Measurements from ENCODE around the gene ZNF784.

The ZNF784 gene

DNA sequence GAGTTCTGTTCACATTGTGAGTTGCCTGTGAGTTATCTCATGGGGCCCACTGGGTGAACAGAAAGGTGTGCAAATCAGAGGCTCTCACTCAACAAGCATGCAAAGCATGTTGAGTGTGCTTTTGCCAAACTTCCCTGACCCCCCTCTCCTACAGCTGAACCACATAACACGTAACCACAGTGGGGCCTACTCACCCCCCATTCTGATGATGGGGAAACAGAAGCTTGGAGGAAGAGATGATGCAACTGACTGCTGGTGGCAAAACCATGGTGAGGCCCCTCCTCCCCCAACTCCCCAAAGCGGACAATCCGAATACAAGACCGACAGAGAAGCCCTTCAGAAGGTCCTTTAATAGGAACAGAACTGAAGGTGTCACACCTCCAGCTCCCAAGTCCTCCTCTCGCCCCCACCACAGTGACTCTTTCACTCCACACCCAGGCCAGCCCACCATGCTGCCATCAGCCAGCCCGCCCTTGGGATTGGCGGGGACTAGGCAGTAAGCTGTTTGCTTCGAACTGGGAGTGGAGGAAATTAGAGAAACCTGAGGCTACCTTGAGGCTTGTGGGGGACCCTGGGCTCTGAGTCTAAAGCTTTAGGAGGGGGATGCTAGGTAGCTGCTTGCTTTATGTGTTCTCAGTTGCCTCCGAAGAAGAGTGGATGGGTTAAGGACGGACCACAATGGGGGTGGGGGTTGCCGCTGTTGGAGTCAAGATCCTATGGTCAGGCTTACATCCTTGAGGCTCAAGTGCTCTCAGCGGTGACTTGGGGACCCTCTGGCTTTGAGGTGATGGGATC, 3.8 kb downstream of the ZNF784 start:
- no peak for DNase-seq (ENCODE audit: low read depth)

DNA sequence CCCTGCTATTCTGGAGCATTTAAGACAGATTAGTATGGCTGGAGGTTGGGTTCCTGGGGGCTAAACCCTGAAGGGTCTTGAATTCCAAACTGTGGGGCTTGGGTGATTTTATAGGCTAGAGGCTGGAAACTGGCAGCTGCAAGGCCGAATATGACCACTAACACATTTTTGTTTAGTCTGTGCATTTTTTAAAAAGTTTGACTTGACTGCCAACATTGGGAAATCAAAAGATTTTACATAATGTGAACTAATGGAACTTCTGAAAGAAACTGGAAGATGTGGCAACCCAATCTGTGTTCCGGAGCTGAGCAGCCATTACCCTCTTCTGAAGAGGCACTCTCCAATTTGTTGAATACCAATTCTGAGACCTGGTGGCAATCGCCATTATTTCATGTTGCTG, 5.1 kb downstream of the ZNF784 start:
- DNase-seq (ENCODE audit: low read depth), result no peak

GRCh38 chr19:55618426-55618825, 5.9 kb downstream of the ZNF784 start:
- DNase-seq (ENCODE audit: low read depth), result no peak

DNA sequence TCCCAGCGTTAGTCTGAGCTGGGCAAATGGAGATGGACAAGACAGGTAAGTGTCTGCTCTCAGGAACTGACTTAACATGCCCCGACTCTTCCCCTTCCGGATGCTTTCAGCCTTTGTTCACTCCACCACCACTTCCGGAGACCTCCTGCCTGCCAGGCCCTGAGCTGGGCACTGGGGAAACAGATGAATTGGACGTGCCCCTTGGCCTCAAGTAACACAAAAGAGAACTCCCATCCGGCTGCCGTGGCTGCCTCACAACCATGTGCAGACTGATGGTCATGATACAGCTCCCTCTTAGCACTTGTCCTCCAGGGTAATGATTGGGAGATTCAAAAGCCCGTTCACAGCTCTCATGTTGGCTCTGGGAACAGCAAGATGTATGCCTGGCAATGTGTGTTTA, 6.9 kb downstream of the ZNF784 start:
- DNase-seq (ENCODE audit: low read depth), result no peak

DNA sequence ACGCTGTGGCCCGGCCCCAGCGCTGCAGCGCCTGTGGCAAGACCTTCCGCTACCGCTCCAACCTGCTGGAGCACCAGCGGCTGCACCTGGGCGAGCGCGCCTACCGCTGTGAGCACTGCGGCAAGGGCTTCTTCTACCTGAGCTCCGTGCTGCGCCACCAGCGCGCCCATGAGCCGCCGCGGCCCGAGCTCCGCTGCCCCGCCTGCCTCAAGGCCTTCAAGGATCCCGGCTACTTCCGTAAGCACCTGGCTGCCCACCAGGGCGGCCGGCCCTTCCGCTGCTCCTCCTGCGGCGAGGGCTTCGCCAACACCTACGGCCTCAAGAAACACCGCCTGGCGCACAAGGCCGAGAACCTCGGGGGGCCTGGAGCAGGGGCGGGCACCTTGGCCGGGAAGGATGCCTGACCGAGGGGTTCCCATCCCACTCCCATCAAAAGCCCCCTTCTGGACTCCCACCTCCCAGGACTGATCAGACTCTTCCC, 7.9 kb downstream of the ZNF784 start:
- DNase-seq (ENCODE audit: low read depth), result no peak

DNA sequence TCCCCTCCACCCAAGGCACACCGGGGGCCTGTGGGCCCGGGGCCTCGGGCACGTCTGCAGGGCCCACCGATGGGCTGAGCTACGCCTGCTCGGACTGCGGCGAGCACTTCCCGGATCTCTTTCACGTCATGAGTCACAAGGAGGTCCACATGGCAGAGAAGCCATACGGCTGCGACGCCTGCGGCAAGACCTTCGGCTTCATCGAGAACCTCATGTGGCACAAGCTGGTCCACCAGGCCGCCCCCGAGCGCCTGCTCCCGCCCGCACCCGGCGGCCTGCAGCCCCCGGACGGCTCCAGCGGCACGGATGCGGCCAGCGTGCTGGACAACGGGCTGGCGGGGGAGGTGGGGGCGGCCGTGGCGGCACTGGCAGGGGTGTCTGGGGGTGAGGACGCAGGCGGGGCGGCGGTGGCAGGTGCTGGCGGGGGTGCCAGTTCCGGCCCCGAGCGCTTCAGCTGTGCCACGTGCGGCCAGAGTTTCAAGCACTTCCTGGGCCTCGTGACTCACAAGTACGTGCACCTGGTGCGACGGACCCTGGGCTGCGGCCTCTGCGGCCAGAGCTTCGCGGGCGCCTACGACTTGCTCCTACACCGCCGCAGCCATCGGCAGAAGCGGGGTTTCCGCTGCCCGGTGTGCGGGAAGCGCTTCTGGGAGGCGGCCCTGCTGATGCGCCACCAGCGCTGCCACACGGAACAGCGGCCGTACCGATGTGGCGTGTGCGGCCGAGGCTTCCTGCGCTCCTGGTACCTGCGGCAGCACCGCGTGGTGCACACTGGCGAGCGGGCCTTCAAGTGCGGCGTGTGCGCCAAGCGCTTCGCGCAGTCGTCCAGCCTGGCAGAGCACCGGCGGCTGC, 8.6 kb downstream of the ZNF784 start:
- DNase-seq (ENCODE audit: low read depth), result no peak

GRCh38 chr19:55614711-55615542, 9.4 kb downstream of the ZNF784 start:
- no peak for DNase-seq (ENCODE audit: low read depth)

GRCh38 chr19:55613930-55614710, 10.2 kb downstream of the ZNF784 start:
- DNase-seq (ENCODE audit: low read depth), result no peak

GRCh38 chr19:55613396-55613795, 11.0 kb downstream of the ZNF784 start:
- no peak for DNase-seq (ENCODE audit: low read depth)

DNA sequence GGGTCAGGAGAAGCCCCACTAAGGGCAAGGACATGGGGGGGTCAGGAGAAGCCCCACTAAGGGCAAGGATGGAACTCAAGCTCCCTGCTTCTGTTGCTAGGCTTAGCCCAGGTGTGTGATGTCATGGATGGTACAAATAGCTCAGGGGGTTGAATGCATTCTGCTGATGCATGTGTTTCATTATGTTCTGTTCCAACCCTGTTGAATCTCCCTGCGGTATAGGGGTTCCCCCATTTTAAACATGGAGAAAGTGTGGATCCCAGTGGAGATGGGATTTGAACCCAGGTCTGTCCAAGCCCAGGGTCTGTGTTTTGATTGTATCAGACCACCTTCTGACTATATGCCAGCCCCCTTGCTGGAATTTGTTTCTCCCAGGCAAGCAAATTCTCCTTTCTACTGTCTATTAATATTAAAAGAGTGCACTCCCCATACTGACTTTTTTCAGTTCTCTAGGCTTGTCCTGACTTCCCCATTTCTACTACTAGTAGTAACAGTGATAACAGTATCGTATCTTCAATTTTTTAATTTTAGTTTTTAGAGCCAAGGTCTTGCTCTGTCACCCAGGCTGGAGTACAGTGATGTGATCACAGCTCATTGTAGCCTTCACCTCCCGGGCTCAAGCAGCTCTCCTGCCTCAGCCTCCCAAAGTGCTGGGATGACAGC, 12.3 kb downstream of the ZNF784 start:
- no peak for DNase-seq (ENCODE audit: low read depth)

DNA sequence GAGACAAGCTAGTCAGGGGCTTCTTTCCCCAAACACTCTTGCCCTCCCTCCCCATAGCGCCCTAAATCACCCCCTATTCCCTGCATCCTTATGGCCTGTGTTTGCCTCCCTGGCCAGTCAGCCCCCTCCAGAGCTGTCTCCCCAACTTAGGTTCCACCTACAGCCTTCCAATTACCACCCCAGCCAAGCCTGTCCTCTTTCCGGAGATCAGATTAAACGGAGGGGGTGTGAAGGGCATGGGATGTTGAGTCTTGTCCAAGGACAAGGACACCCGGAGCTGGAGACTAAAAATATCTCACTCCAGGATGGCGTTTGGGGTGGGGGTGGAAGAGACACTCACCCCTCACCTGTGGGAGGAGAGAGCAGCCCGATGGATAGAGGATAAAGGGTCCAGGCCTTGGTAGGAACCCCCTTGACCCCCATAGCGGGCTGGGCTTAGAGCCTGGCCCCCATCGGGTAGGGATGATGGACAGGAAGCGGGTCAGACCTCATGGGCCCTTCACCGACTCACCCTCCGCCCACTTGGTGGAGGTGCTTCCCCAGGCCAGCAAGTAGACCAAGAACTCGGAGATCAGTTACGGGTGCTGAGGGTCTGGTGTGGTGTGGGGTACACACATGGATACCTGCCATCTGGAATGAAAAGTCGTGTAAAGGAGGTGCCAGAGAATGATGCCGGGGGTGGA, 12.9 kb downstream of the ZNF784 start:
- DNase-seq (ENCODE audit: low read depth), result no peak

DNA sequence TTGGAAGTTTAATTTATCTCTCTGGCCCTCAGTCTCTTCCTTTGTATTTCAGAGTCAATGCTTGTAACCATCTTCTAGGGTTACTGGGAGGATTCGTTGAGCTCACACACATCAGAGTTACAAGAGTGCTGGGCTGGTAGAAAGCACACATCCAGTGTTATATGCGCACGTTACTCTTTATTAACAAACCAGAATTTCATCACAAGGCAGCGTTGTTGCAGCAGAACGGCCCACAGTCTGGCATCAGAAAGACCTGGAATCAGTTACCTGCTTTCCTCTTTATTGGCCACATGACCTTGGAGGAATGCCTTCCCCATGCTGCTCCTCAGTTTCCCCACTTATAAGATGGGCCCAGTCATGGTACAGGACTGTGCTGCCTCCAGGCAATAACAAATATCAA, 15.0 kb downstream of the ZNF784 start:
- no peak for DNase-seq (ENCODE audit: low read depth)

DNA sequence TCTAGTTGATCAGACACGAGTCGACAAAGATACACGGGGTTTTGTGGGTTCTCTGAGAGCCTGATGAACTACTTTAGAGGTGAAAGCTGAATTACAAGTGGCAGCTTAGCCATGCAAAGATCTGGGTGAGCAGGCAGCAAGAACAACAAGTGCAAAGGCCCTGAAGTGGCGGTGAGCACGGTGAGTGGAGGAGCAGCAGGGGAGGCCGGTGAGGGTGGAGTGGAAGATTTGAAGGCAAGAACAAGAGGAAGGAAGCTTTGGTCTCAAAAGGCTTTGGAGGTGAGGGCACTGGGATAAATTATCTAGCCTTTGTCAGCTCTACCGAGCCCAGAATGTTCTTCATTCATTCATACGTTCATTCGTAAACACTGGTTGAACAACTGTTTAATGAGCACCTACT, 17.5 kb downstream of the ZNF784 start:
- no peak for DNase-seq (ENCODE audit: low read depth)

- DNase-seq (ENCODE audit: low read depth), result no peak
These were observed 17.9 kb downstream of the ZNF784 start for GRCh38 chr19:55606471-55606787.

DNA sequence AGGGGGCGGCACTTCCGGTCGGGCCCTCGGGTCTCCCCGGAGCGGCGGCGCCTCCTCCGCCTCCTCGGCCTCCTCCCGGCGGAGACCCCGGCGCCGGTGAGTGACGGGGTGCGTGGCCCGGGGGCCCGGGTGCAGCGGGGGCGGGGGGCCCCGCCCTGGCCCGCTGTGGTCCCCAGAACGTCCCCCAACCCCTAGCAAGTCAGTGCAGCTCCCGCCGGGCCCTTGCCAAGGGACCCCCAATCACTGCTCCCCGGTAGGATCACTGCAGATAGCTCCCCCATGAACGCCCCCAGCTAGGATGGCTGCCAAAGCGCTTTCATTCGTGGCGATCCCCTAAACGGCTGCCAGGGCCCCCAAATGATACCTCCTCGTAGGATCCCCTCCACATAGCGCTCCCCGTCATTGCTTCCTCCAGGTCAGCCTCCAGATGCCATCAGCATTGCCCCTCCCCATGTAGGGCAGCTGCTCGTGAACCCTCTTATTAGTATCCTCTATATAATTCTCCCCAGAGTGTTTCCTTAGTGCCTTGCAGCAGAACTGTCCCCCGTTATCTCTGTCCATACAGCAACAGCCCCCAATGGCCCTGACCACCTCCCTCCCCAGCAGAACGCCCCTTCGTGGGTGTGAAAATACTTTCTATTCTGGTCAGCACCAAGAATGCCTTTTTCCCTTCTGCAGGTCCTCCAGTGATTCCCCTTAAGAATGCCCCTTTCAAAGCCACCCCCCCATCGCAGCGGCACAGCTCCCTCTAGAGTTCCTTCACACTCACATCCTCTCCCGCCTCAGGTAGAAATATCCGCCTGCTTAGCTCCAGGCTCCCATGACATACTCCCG, 18.5 kb downstream of the ZNF784 start, which contains the start of gene ZNF865:
TSS of gene ZNF865 (plus strand) at position 11 of the 834 bp plus-strand sequence. CDS start 7,972 bp downstream, outside the sequence.
- DNase-seq (ENCODE audit: low read depth), result peak; percentile 41

- peak; percentile 65 for DNase-seq (ENCODE audit: low read depth)
These were observed 19.1 kb downstream of the ZNF784 start for GRCh38 chr19:55605207-55605636.

- no peak for DNase-seq (ENCODE audit: low read depth)
These were observed 20.6 kb downstream of the ZNF784 start for GRCh38 chr19:55603581-55604292.

- DNase-seq (ENCODE audit: low read depth), result no peak
These were observed 21.3 kb downstream of the ZNF784 start for GRCh38 chr19:55603115-55603514.
